BLaER1 treated with 17β-estradiol and CSF1 and Interleukin-3, amounts not matched to agents 10 nM and 100 nM (cell line): ENCODE measurements around the gene CLSTN3.

Experiments
- H3K27ac ChIP-seq, 11 experiments: shearing (Covaris generic); formaldehyde crosslinking; 2 replicates each; pipeline ENCODE4 v1.8.1; 2022
- H3K27me3 ChIP-seq, 11 experiments: shearing (Covaris generic); formaldehyde crosslinking; 2 replicates each; pipeline ENCODE4 v1.8.1; 2022
- H3K36me3 ChIP-seq, 11 experiments: shearing (Covaris generic); formaldehyde crosslinking; 2 replicates each; pipeline ENCODE4 v1.8.1; 2022
- H3K4me1 ChIP-seq, 10 experiments: shearing (Covaris generic); formaldehyde crosslinking; 2 replicates each; pipeline ENCODE4 v1.8.1; 2022
- H3K4me2 ChIP-seq, 11 experiments: shearing (Covaris generic); formaldehyde crosslinking; 2 replicates each; pipeline ENCODE4 v1.8.1; 2022
- H3K4me3 ChIP-seq, 10 experiments: shearing (Covaris generic); formaldehyde crosslinking; 2 replicates each; pipeline ENCODE4 v1.8.1; 2022
- H3K9ac ChIP-seq, 11 experiments: shearing (Covaris generic); formaldehyde crosslinking; 2 replicates each; pipeline ENCODE4 v1.8.1; 2022
- H3K9me3 ChIP-seq, 11 experiments: shearing (Covaris generic); formaldehyde crosslinking; replicated peaks in 1 of 11; 2 replicates each; pipeline ENCODE4 v1.8.1; 2022
- H4K20me1 ChIP-seq, 11 experiments: shearing (Covaris generic); formaldehyde crosslinking; 2 replicates each; pipeline ENCODE4 v1.8.1; 2022
- Cebpa-rat ChIP-seq, 11 experiments: shearing (Covaris generic); IDR thresholded peaks; 2 replicates each; pipeline ENCODE4 v1.8.1; 2022

The CLSTN3 gene

GRCh38 chr12:7092229-7092985 lies 37.8 kb upstream of the CLSTN3 start, which contains the start of gene C1R:
Gene C1R, minus strand, starts transcription at chr12:7092445. Its CDS starts 57 bp downstream, at chr12:7092388.
- H3K4me1 ChIP-seq = peaks cover 22 to 27% (median 25%) of the 10 kb centered on the region in 10 experiments
- peak within 1 kb of the TSS in 4 of 11 experiments; percentile 14 to 50 (median 36); a peak in 5 of 22 replicates for H3K27ac ChIP-seq
- H3K9me3 ChIP-seq = no peaks in the 10 kb centered on the region
- H3K4me3 ChIP-seq = no peak within 1 kb of the TSS; a peak in 1 of 20 replicates
- TF ChIP-seq Cebpa-rat (IDR thresholded peaks at IDR 0.05) = no peak
- H4K20me1 ChIP-seq = no peaks in the 10 kb centered on the region
- peaks cover 0 to 7% (median 0%) of the 10 kb centered on the region in 11 experiments; a peak in 3 of 22 replicates for H3K36me3 ChIP-seq
- peak within 1 kb of the TSS; percentile 32 to 86 (median 64) for H3K4me2 ChIP-seq
- H3K27me3 ChIP-seq = 0 out of 22 replicates have a peak, but pooled peaks cover 0 to 5% (median 0%) of the 10 kb centered on the region in 11 experiments
- H3K9ac ChIP-seq = peak within 1 kb of the TSS in 8 of 11 experiments; percentile 4 to 51 (median 36); a peak in 15 of 22 replicates

DNA sequence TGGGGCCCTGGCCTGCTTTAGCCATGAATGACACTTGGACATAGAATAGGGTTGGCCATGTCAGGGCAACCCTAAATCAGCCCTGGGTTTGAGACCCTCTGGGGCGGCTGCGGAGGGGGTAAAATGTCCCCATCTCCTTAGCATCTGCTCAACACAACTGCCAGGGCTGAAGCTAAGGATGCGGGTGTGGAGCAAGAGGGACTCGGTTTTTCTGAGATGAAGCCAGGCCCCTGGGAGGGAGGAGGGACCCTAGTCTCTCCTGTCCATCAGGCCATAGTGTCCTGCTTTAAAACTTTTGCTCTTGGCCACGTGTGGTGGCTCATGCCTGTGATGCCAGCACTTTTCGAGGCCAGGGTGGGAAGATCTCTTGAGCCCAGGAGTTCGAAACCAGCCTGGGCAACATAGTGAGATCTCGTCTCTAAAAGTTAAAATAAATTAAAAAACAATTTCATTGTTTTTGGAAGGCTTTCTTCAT lies 37.1 kb upstream of the CLSTN3 start:
- peak overlapping the region in 8 of 11 experiments; percentile 4 to 51 (median 36); a peak in 12 of 22 replicates for H3K9ac ChIP-seq
- peaks cover 0 to 7% (median 0%) of the 10 kb centered on the region in 11 experiments; a peak in 5 of 22 replicates for H3K36me3 ChIP-seq
- no peak overlapping the region for H3K4me3 ChIP-seq
- H3K4me1 ChIP-seq = peaks cover 22 to 27% (median 25%) of the 10 kb centered on the region in 10 experiments
- H4K20me1 ChIP-seq = no peaks in the 10 kb centered on the region
- H3K27me3 ChIP-seq = 0 out of 22 replicates have a peak, but pooled peaks cover 0 to 5% (median 0%) of the 10 kb centered on the region in 11 experiments
- H3K4me2 ChIP-seq = 0 out of 22 replicates have a peak overlapping the region, but pooled peaks of 1 of the 11 experiments have one; percentile 57
- no peak overlapping the region; a peak in 1 of 22 replicates for H3K27ac ChIP-seq
- H3K9me3 ChIP-seq = no peaks in the 10 kb centered on the region
- no peak for TF ChIP-seq Cebpa-rat (IDR thresholded peaks at IDR 0.05)

DNA sequence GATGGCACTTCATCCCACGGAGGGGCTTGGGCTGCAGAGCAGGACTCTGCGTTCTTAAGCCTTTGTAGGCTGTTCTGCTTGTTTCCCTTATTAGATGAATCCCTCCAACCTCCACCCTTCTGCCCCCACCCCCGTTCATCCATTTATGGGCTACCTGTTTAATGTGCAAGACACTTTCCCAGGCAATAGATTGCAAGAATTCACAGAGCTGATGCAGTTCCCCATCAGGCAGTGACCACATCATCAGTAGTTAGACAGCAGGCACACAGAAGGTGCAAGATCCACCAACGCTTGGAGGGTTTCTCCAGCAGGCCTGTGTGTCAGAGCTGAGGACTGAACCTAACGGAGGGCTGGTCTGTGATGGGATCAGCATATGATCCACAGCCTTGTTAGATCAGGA lies 36.7 kb upstream of the CLSTN3 start:
- Histone ChIP-seq H3K27me3 (0 out of 22 replicates have a peak, but pooled peaks cover 0 to 5% (median 0%) of the 10 kb centered on the region in 11 experiments), H4K20me1 (no peaks in the 10 kb centered on the region), H3K36me3 (peaks cover 0 to 11% (median 0%) of the 10 kb centered on the region in 11 experiments; a peak in 6 of 22 replicates), H3K4me1 (peaks cover 22 to 27% (median 25%) of the 10 kb centered on the region in 10 experiments), H3K4me3 (no peak overlapping the region), H3K27ac (no peak overlapping the region), H3K4me2 (no peak overlapping the region), H3K9me3 (no peaks in the 10 kb centered on the region), H3K9ac (no peak overlapping the region; a peak in 2 of 22 replicates)
- no peak for TF ChIP-seq Cebpa-rat (IDR thresholded peaks at IDR 0.05)

- H3K4me3 ChIP-seq = no peak overlapping the region
- H3K27me3 ChIP-seq = 0 out of 22 replicates have a peak, but pooled peaks cover 0 to 5% (median 0%) of the 10 kb centered on the region in 11 experiments
- H3K9me3 ChIP-seq = no peaks in the 10 kb centered on the region
- H3K4me1 ChIP-seq = peaks cover 22 to 31% (median 25%) of the 10 kb centered on the region in 10 experiments
- H3K36me3 ChIP-seq = peaks cover 0 to 14% (median 0%) of the 10 kb centered on the region in 11 experiments; a peak in 7 of 22 replicates
- H3K4me2 ChIP-seq = no peak overlapping the region
- no peaks in the 10 kb centered on the region for H4K20me1 ChIP-seq
- no peak overlapping the region for H3K9ac ChIP-seq
- no peak overlapping the region for H3K27ac ChIP-seq
- no peak for TF ChIP-seq Cebpa-rat (IDR thresholded peaks at IDR 0.05)
Observed at GRCh38 chr12:7093892-7094291, 36.3 kb upstream of the CLSTN3 start.

DNA sequence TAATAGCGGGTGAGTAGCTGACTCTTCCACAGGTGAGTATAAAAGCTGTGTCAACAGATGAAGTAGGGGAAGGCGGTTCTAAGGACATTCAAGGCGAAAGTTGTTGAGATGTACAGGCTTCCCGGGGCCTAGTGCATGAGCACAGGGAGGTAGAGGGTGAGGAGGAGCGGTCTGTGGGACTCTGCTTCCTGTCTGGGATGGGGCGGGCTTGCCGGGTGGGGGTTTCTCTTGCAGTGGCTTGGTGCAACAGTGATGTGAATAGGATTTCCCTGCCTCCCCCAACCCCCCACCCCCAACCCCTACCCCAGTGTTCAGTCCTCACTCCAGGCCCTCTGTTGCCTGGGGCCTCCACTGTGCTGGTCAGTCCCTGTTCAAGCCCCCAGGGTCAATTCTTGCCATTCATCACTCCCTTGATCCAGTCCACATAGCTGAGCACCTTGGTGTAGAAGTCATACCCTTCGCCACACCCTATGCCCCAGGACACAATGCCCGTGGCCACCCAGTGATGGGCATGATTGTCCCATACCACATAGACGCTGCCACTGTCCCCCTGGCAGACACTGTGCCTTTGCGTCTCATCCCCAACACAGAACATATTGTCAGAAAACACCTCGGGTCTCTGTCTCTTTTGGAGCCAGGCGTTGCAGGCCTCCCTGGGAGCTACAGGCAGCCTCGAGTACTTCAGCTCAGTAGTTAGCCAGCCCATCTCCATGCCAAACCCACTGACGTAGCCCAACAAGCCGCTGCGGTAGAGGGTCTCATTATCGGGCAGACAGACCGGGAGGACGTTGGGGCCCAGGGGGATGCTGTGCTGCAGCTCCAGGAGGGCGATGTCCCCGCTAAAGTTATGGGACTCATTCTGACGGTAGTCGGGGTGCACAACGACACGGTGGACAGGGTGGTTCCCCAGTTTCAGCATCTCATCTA lies 33.9 kb upstream of the CLSTN3 start:
- H3K4me3 ChIP-seq = no peak overlapping the region
- 0 out of 22 replicates have a peak, but pooled peaks cover 0 to 2% (median 0%) of the 10 kb centered on the region in 11 experiments for H3K27me3 ChIP-seq
- peak overlapping the region in 1 of 11 experiments; percentile 2; a peak in 1 of 22 replicates for H3K9ac ChIP-seq
- H3K27ac ChIP-seq = no peak overlapping the region
- H3K4me2 ChIP-seq = no peak overlapping the region
- H4K20me1 ChIP-seq = peaks cover 0 to 6% (median 0%) of the 10 kb centered on the region in 11 experiments; a peak in 1 of 22 replicates
- H3K36me3 ChIP-seq = peaks cover 0 to 27% (median 9%) of the 10 kb centered on the region in 11 experiments; a peak in 15 of 22 replicates
- no peak for TF ChIP-seq Cebpa-rat (IDR thresholded peaks at IDR 0.05)
- H3K4me1 ChIP-seq = peaks cover 11 to 33% (median 12%) of the 10 kb centered on the region in 10 experiments
- no peaks in the 10 kb centered on the region for H3K9me3 ChIP-seq

DNA sequence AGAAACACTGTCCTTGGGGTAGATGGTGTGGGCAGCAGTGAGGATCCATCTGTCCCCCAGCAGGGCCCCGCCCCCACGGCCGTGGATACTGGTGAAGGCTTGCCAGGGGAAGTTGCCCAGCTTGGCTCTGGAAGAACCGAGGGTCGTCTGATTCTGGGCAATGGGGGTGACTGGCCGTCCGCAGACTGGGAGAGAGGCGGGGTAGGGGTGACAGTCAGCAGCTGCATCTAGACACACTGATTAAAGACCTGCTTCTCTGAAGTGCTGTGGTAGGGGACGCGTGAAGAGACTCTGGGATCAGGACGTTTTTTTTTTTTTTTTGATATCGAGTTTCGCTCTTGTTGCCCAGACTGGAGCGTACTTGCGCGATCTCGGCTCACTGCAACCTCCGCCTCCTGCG lies 33.2 kb upstream of the CLSTN3 start:
- Histone ChIP-seq H3K9ac (peak overlapping the region in 1 of 11 experiments; percentile 2; a peak in 1 of 22 replicates), H3K4me1 (peaks cover 4 to 27% (median 5%) of the 10 kb centered on the region in 10 experiments; a peak in 19 of 20 replicates), H3K4me2 (no peak overlapping the region), H3K27me3 (no peaks in the 10 kb centered on the region), H3K9me3 (no peaks in the 10 kb centered on the region), H4K20me1 (peaks cover 0 to 10% (median 0%) of the 10 kb centered on the region in 11 experiments; a peak in 1 of 22 replicates), H3K36me3 (peaks cover 0 to 34% (median 13%) of the 10 kb centered on the region in 11 experiments; a peak in 15 of 22 replicates), H3K4me3 (no peak overlapping the region), H3K27ac (no peak overlapping the region)
- no peak for TF ChIP-seq Cebpa-rat (IDR thresholded peaks at IDR 0.05)

- Histone ChIP-seq H3K4me3 (no peak overlapping the region), H3K9ac (no peak overlapping the region), H4K20me1 (peaks cover 0 to 16% (median 0%) of the 10 kb centered on the region in 11 experiments; a peak in 3 of 22 replicates), H3K36me3 (peaks cover 0 to 59% (median 24%) of the 10 kb centered on the region in 11 experiments; a peak in 16 of 22 replicates), H3K27me3 (no peaks in the 10 kb centered on the region), H3K27ac (no peak overlapping the region), H3K4me2 (peak overlapping the region in 3 of 11 experiments; percentile 37 to 76 (median 49); a peak in 5 of 22 replicates), H3K4me1 (peaks cover 0 to 19% (median 7%) of the 10 kb centered on the region in 10 experiments; a peak in 10 of 20 replicates), H3K9me3 (no peaks in the 10 kb centered on the region)
- no peak for TF ChIP-seq Cebpa-rat (IDR thresholded peaks at IDR 0.05)
Observed at GRCh38 chr12:7099290-7099996, 30.7 kb upstream of the CLSTN3 start.
